IMR-90 (cell line): ENCODE measurements around the gene CD70. TPM values are rescaled to one million over a fixed set of nuclear protein-coding genes. Genes with fewer than 3 reads are reported as not detected.

Experiments
- ATAC-seq: fragments of 200-7000 bp; cut with Tn5 transposase; 2 replicates; pipeline ENCODE4 v1.9.1; 2020; ENCODE audit warnings: low read depth, mild to moderate bottlenecking, moderate library complexity
- BruUV-seq: library from RNA; stranded (reverse); fragments of 400-500 nt; replicated peaks from 2 replicates; lab custom pipeline; 2021; lab: Mats Ljungman, UMichigan
- CTCF ChIA-PET: fragments of 300-600 bp; formaldehyde crosslinking; extraction: SDS; loops from one replicate; lab custom pipeline; 2021; ENCODE audit warnings: antibody characterized with exemption; lab: Yijun Ruan, JAX
- POLR2A ChIA-PET: fragments of 300-600 bp; sonication (Branson Sonifier 250); formaldehyde crosslinking; loops from one replicate; lab custom pipeline; 2022; ENCODE audit warnings: antibody characterized with exemption; ENCODE audit not compliant: unreplicated experiment; lab: Charles Lee
- DNase-seq: peaks from one replicate; pipeline ENCODE4 v3.0.0; 2013
- H2AFZ ChIP-seq: replicated peaks from 2 replicates; pipeline ENCODE3; 2013; ENCODE audit warnings: low read length, mild to moderate bottlenecking; ENCODE audit not compliant: poor library complexity
- H2AK5ac ChIP-seq: 2 replicates; pipeline ENCODE4 v1.6.1; 2013; ENCODE audit warnings: low read depth, low read length, inconsistent platforms
- H2AK9ac ChIP-seq: replicated peaks from 2 replicates; pipeline ENCODE3; 2013; ENCODE audit warnings: mild to moderate bottlenecking, low read depth, low read length, moderate library complexity; ENCODE audit not compliant: poor library complexity
- H2BK120ac ChIP-seq: 2 replicates; pipeline ENCODE4 v1.6.1; 2013; ENCODE audit warnings: low read depth, low read length, inconsistent platforms
- H2BK15ac ChIP-seq: 3 replicates; pipeline ENCODE4 v1.6.1; 2013; ENCODE audit warnings: low read depth, low read length, inconsistent platforms
- H2BK20ac ChIP-seq: 2 replicates; pipeline ENCODE4 v1.6.1; 2013; ENCODE audit warnings: low read depth, mild to moderate bottlenecking, inconsistent platforms, low read length, moderate library complexity
- H2BK5ac ChIP-seq: 2 replicates; pipeline ENCODE4 v1.6.1; 2013; ENCODE audit warnings: mild to moderate bottlenecking, low read depth, low read length, inconsistent platforms; ENCODE audit not compliant: poor library complexity, severe bottlenecking
- H3K14ac ChIP-seq: replicated peaks from 2 replicates; pipeline ENCODE4 v1.6.1; 2013; ENCODE audit warnings: low read depth, low read length, inconsistent platforms
- H3K18ac ChIP-seq: 2 replicates; pipeline ENCODE4 v1.6.1; 2013; ENCODE audit warnings: low read depth, low read length, control low read depth
- H3K23ac ChIP-seq: 2 replicates; pipeline ENCODE4 v1.6.1; 2013; ENCODE audit warnings: low read depth, low read length, inconsistent platforms
- H3K27ac ChIP-seq: 2 replicates; pipeline ENCODE4 v1.5.1; 2013; ENCODE audit warnings: mild to moderate bottlenecking, control low read depth, low read length; ENCODE audit not compliant: insufficient read depth
- H3K27me3 ChIP-seq: 2 replicates; pipeline ENCODE4 v1.6.1; 2013; ENCODE audit warnings: low read length; ENCODE audit not compliant: control insufficient read depth, insufficient read depth
- H3K36me3 ChIP-seq: 2 replicates; pipeline ENCODE4 v1.6.1; 2013; ENCODE audit warnings: low read length, mixed read lengths; ENCODE audit not compliant: control insufficient read depth, insufficient read depth
- H3K4ac ChIP-seq: 2 replicates; pipeline ENCODE4 v1.6.1; 2013; ENCODE audit warnings: low read depth, low read length, inconsistent platforms
- H3K4me1 ChIP-seq: 2 replicates; pipeline ENCODE4 v1.6.1; 2013; ENCODE audit warnings: low read length, mixed read lengths; ENCODE audit not compliant: control insufficient read depth, insufficient read depth
- H3K4me2 ChIP-seq: 2 replicates; pipeline ENCODE4 v1.6.1; 2013; ENCODE audit warnings: low read depth, mild to moderate bottlenecking, control low read depth, low read length, moderate library complexity
- H3K4me3 ChIP-seq: 2 replicates; pipeline ENCODE4 v1.5.1; 2013; ENCODE audit warnings: low read depth, mild to moderate bottlenecking, control low read depth, low read length, moderate library complexity; ENCODE audit not compliant: insufficient read depth
- H3K56ac ChIP-seq: 2 replicates; pipeline ENCODE4 v1.6.1; 2013; ENCODE audit warnings: low read length, inconsistent platforms; ENCODE audit not compliant: insufficient read depth; ENCODE audit errors: extremely low read depth
- H3K79me1 ChIP-seq, 2 experiments: 2 replicates each; pipeline ENCODE4 v1.6.1; 2013; ENCODE audit warnings: low read length in 2 of 2, inconsistent platforms in 1 of 2, low read depth in 1 of 2
- H3K9ac ChIP-seq: 2 replicates; pipeline ENCODE4 v1.6.1; 2013; ENCODE audit warnings: low read depth, low read length, control low read depth
- H3K9me1 ChIP-seq: 2 replicates; pipeline ENCODE4 v1.6.1; 2013; ENCODE audit warnings: low read length, inconsistent platforms; ENCODE audit not compliant: insufficient read depth
- H3K9me3 ChIP-seq: 2 replicates; pipeline ENCODE4 v1.6.1; 2013; ENCODE audit warnings: low read length; ENCODE audit not compliant: control insufficient read depth, insufficient read depth
- H4K20me1 ChIP-seq: 2 replicates; pipeline ENCODE4 v1.6.1; 2013; ENCODE audit warnings: low read length, inconsistent platforms; ENCODE audit not compliant: insufficient read depth
- H4K5ac ChIP-seq: 2 replicates; pipeline ENCODE4 v1.6.1; 2013; ENCODE audit warnings: mild to moderate bottlenecking, low read depth, low read length, control low read depth
- H4K8ac ChIP-seq, 2 experiments: 2 replicates each; pipeline ENCODE4 v1.6.1; 2013; ENCODE audit warnings: low read depth in 2 of 2, low read length in 2 of 2, control low read depth in 1 of 2, inconsistent platforms in 1 of 2
- H4K91ac ChIP-seq: 2 replicates; pipeline ENCODE4 v1.6.1; 2013; ENCODE audit warnings: low read depth, low read length, inconsistent platforms; ENCODE audit not compliant: insufficient read depth
- CEBPB ChIP-seq: IDR thresholded peaks from 2 replicates; pipeline ENCODE4 v1.6.1; 2012; ENCODE audit warnings: low read depth, low read length, improper control_type of control experiment
- ELK1 ChIP-seq: fragments of 150-350 bp; IDR thresholded peaks from 2 replicates; pipeline ENCODE4 v1.6.1; 2016; ENCODE audit warnings: low read depth, mild to moderate bottlenecking, low read length, moderate library complexity, borderline replicate concordance
- FOS ChIP-seq: fragments of 150-350 bp; IDR thresholded peaks from 2 replicates; pipeline ENCODE4 v1.6.1; 2016; ENCODE audit warnings: low read depth, low read length
- MAZ ChIP-seq: IDR thresholded peaks from 2 replicates; pipeline ENCODE4 v1.6.1; 2012; ENCODE audit warnings: low read depth, mild to moderate bottlenecking, low read length, improper control_type of control experiment, moderate library complexity, borderline replicate concordance
- RCOR1 ChIP-seq: IDR thresholded peaks from 2 replicates; pipeline ENCODE4 v1.6.1; 2012; ENCODE audit warnings: mild to moderate bottlenecking, low read length, improper control_type of control experiment; ENCODE audit not compliant: insufficient replicate concordance
- SMC3 ChIP-seq: fragments of 150-350 bp; IDR thresholded peaks from 2 replicates; pipeline ENCODE4 v1.6.1; 2016; ENCODE audit warnings: low read depth, mild to moderate bottlenecking, antibody characterized with exemption, low read length, moderate library complexity
- WGBS, 2 experiments: methylation state at CpG; one replicate each; pipeline versions ENCODE4 v1.1.5 to v1.1.7; 2013; ENCODE audit warnings: missing lambda C conversion rate in 2 of 2; ENCODE audit not compliant: insufficient read length in 1 of 2; ENCODE audit errors: extremely low coverage in 2 of 2; 5-methylcytosine and 5-hydroxymethylcytosine counted together
- dilution Hi-C: fragments of 300-500 bp; cut with HindIII; formaldehyde crosslinking; loops from one replicate; pipeline ENCODE4 v1.14.3; 2018; ENCODE audit warnings: low sequenced_read_pairs; ENCODE audit not compliant: unreplicated experiment
- in situ Hi-C: fragments of 300-500 bp; cut with MboI; formaldehyde crosslinking; loops from 3 replicates; pipeline ENCODE4 v1.14.3; 2019; ENCODE audit warnings: low sequenced_read_pairs, inconsistent platforms, mixed read lengths
- intact Hi-C: fragments of 100-400 bp; cut with micrococcal nuclease; formaldehyde crosslinking; loops from 2 replicates; pipeline ENCODE4 v1.10.0; 2022
- polyA plus RNA-seq, 3 experiments: library from polyadenylated mRNA; depleted of rRNA; stranded (reverse); fragments of >200 nt; gene quantifications; 2 replicates each; pipeline ENCODE4 v1.2.3, GENCODE V29; 2012; ENCODE audit warnings: low replicate concordance in 1 of 3
- total RNA-seq: library from RNA; depleted of rRNA; stranded (reverse); fragments of >200 nt; gene quantifications from 2 replicates; pipeline ENCODE4 v1.2.3, GENCODE V29; 2012

The CD70 gene
- total and polyA plus RNA-seq, 2 of the 4 experiments (the other 2 are of a cell fraction) = not detected

- intact Hi-C loops = no loop called here
- Histone ChIP-seq H3K27ac (no peak overlapping the region), H2AFZ (no peak overlapping the region)
These were observed 20.2 kb upstream of the CD70 start for GRCh38 chr19:6610934-6611852.

More at GRCh38 chr19:6610934-6611852, 20.2 kb upstream of the CD70 start:
- no peak overlapping the region for H2BK15ac ChIP-seq
- H3K18ac ChIP-seq = no peak overlapping the region
- H3K4me3 ChIP-seq = no peak overlapping the region
- no peak overlapping the region for H2BK20ac ChIP-seq
- DNase-seq (peak; percentile 49), ATAC-seq (peak; percentile 79)
- H3K23ac ChIP-seq = no peak overlapping the region
- no peak overlapping the region for H4K91ac ChIP-seq
- 0% methylated on average over 2 of the region's 7 CpGs; no CpG with 5 or more reads in 1 of the 2 experiments for WGBS, 2 experiments
- TF ChIP-seq CEBPB (no peak), FOS (no peak), SMC3 (no peak), RCOR1 (no peak), ELK1 (no peak), MAZ (no peak)
- no peak overlapping the region for H2BK120ac ChIP-seq
- H3K9me3 ChIP-seq = no peaks in the 10 kb centered on the region
- H2BK5ac ChIP-seq = no peak overlapping the region
- H3K36me3 ChIP-seq = no peaks in the 10 kb centered on the region
- H3K56ac ChIP-seq = no peak overlapping the region
- no peak overlapping the region for H4K8ac ChIP-seq
- no peak overlapping the region for H3K4ac ChIP-seq
- no peak overlapping the region for H2AK5ac ChIP-seq
- CTCF ChIA-PET = no interaction called here
- no peak overlapping the region for H2AK9ac ChIP-seq
- dilution Hi-C loops = no loop called here
- no peak overlapping the region for H3K9ac ChIP-seq
- no peak overlapping the region for H4K5ac ChIP-seq
- no peaks in the 10 kb centered on the region for H3K79me1 ChIP-seq
- in situ Hi-C loops = no loop called here
- H3K4me1 ChIP-seq = peaks cover 2% of the 10 kb centered on the region; the same call in 1 of the 2 replicates
- POLR2A ChIA-PET = no interaction called here
- no peaks in the 10 kb centered on the region for H3K27me3 ChIP-seq
- H3K4me2 ChIP-seq = no peak overlapping the region
- BruUV-seq = no TSS peak
- H3K14ac ChIP-seq = no peak overlapping the region
- H4K20me1 ChIP-seq = no peaks in the 10 kb centered on the region
- no peaks in the 10 kb centered on the region for H3K9me1 ChIP-seq
